PC-9 (cell line): ENCODE data around the gene LMF1. TPM values are rescaled to one million over a fixed set of nuclear protein-coding genes. Genes with fewer than 3 reads are reported as not detected.

ENCODE experiments used
- BruUV-seq: library from RNA; stranded (reverse); fragments of 400-500 nt; replicated peaks from 2 replicates; lab custom pipeline; 2021; lab: Mats Ljungman, UMichigan
- CTCF ChIA-PET: fragments of 300-600 bp; sonication (Branson Sonifier 250); formaldehyde crosslinking; loops from one replicate; lab custom pipeline; 2022; ENCODE audit warnings: antibody characterized with exemption; lab: Charles Lee
- POLR2A ChIA-PET: fragments of 300-600 bp; sonication (Branson Sonifier 250); formaldehyde crosslinking; loops from one replicate; lab custom pipeline; 2022; ENCODE audit warnings: antibody characterized with exemption; ENCODE audit not compliant: unreplicated experiment; lab: Charles Lee
- DNase-seq, 2 experiments: peaks; one replicate each; pipeline versions ENCODE4 v3.0.0 to v3.0.0-alpha.2; 2015 to 2022; ENCODE audit warnings: mixed read lengths in 1 of 2
- H2AFZ ChIP-seq: fragments of 200-600 bp; sonication (generic); 2 replicates; pipeline ENCODE4 v1.8.1; 2017; ENCODE audit warnings: antibody characterized with exemption
- H3F3A ChIP-seq: fragments of 200-600 bp; sonication (generic); 2 replicates; pipeline ENCODE4 v1.8.1; 2017; ENCODE audit warnings: antibody characterized with exemption, mild to moderate bottlenecking, low read depth; ENCODE audit not compliant: insufficient read depth
- H3K27ac ChIP-seq: fragments of 200-600 bp; sonication (generic); 2 replicates; pipeline ENCODE4 v1.6.1; 2016; ENCODE audit warnings: mixed run types
- H3K27me3 ChIP-seq: fragments of 200-600 bp; sonication (generic); 2 replicates; pipeline ENCODE4 v1.6.1; 2016; ENCODE audit warnings: low read depth, mixed run types; ENCODE audit not compliant: insufficient read depth
- H3K36me3 ChIP-seq: fragments of 200-600 bp; sonication (generic); 2 replicates; pipeline ENCODE4 v1.6.1; 2016; ENCODE audit warnings: low read depth, mixed run types
- H3K4me1 ChIP-seq: fragments of 200-600 bp; sonication (generic); replicated peaks from 2 replicates; pipeline ENCODE4 v1.6.1; 2016; ENCODE audit warnings: mixed run types; ENCODE audit not compliant: insufficient read depth
- H3K4me2 ChIP-seq: fragments of 200-600 bp; sonication (generic); 2 replicates; pipeline ENCODE4 v1.6.1; 2017; ENCODE audit warnings: mixed run types
- H3K4me3 ChIP-seq: fragments of 200-600 bp; sonication (generic); 2 replicates; pipeline ENCODE4 v1.6.1; 2016; ENCODE audit warnings: mixed run types
- H3K79me2 ChIP-seq: fragments of 200-600 bp; sonication (generic); 2 replicates; pipeline ENCODE4 v1.6.1; 2017; ENCODE audit warnings: low read depth, mixed run types
- H3K9me2 ChIP-seq: fragments of 200-600 bp; sonication (generic); 2 replicates; pipeline ENCODE4 v1.8.1; 2017; ENCODE audit warnings: mild to moderate bottlenecking; ENCODE audit not compliant: insufficient read depth
- H3K9me3 ChIP-seq: fragments of 200-600 bp; sonication (generic); 2 replicates; pipeline ENCODE4 v1.8.1; 2016; ENCODE audit warnings: low read depth; ENCODE audit not compliant: insufficient read depth
- H4K20me1 ChIP-seq: fragments of 200-600 bp; sonication (generic); 2 replicates; pipeline ENCODE4 v1.8.1; 2017; ENCODE audit not compliant: insufficient read depth
- CTCF ChIP-seq: fragments of 200-600 bp; sonication (generic); conservative IDR thresholded peaks from 2 replicates; pipeline ENCODE4 v1.6.1; 2017; ENCODE audit warnings: mixed run types, antibody characterized with exemption, mild to moderate bottlenecking, moderate library complexity
- EZH2 ChIP-seq: fragments of 200-600 bp; sonication (generic); IDR thresholded peaks from 2 replicates; pipeline ENCODE4 v1.8.0; 2017; ENCODE audit warnings: antibody characterized with exemption, low read depth
- intact Hi-C: fragments of 100-400 bp; cut with micrococcal nuclease; formaldehyde crosslinking; loops from one replicate; pipeline ENCODE4 v1.10.0; 2022; ENCODE audit not compliant: unreplicated experiment
- total RNA-seq: library from RNA; stranded (reverse); gene quantifications from 2 replicates; pipeline ENCODE4 v1.2.3, GENCODE V29; 2021

The LMF1 gene
- total RNA-seq, 1 experiment from 2014 or later = 31.3 TPM

GRCh38 chr16:803754-804080 is 167.1 kb downstream of the LMF1 start:
- H3K9me2 ChIP-seq = no peaks in the 10 kb centered on the region
- H3K27ac ChIP-seq = no peak overlapping the region
- H3F3A ChIP-seq = peaks cover 19% of the 10 kb centered on the region; the same call in 1 of the 2 replicates
- TF ChIP-seq CTCF (no peak), EZH2 (no peak)
- H3K27me3 ChIP-seq = peaks cover 27% of the 10 kb centered on the region
- BruUV-seq = no TSS peak
- CTCF ChIA-PET = no interaction called here
- H3K36me3 ChIP-seq = no peaks in the 10 kb centered on the region
- no peak overlapping the region for H3K4me3 ChIP-seq
- no peak overlapping the region for H3K4me2 ChIP-seq
- intact Hi-C loops = no loop called here
- POLR2A ChIA-PET = interaction anchor here (0.6 kb wide), 1 partner anchor 194 kb away, joined by 20 read pairs; no protein-coding TSS in a partner anchor
- H2AFZ ChIP-seq = no peak overlapping the region
- 0 out of 2 replicates have a peak, but pooled peaks cover 4% of the 10 kb centered on the region for H3K4me1 ChIP-seq
- no peak for DNase-seq
- peaks cover 14% of the 10 kb centered on the region for H3K79me2 ChIP-seq
- H3K9me3 ChIP-seq = no peaks in the 10 kb centered on the region
- H4K20me1 ChIP-seq = no peaks in the 10 kb centered on the region; the same call in none of the 2 replicates

Other genes starting within 250 kb of the LMF1 start
- gene ANTKMT, start 249.8 kb downstream of the LMF1 start, total RNA-seq = 55.0 and 102 TPM in 2 replicates
- 4.2 and 6.4 TPM in 2 replicates for gene CCDC78, start 244.5 kb downstream of the LMF1 start, total RNA-seq
- gene HAGHL, start 243.9 kb downstream of the LMF1 start, total RNA-seq = 31.0 and 57.6 TPM in 2 replicates
- 44.2 and 45.8 TPM in 2 replicates for gene CIAO3, start 230.0 kb downstream of the LMF1 start, total RNA-seq
- 59.9 and 86.4 TPM in 2 replicates for gene MSLN, start 210.2 kb downstream of the LMF1 start, total RNA-seq
- 53.3 and 56.7 TPM in 2 replicates for gene RPUSD1, start 182.6 kb downstream of the LMF1 start, total RNA-seq
- 67.7 and 77.8 TPM in 2 replicates for gene CHTF18, start 182.4 kb downstream of the LMF1 start, total RNA-seq
- gene GNG13, start 170.2 kb downstream of the LMF1 start, total RNA-seq = not detected in 2 replicates
- not detected in 2 replicates for gene SOX8, start 10.8 kb upstream of the LMF1 start, total RNA-seq
- not detected in 2 replicates for gene SSTR5, start 101.8 kb upstream of the LMF1 start, total RNA-seq
- not detected in 2 replicates for gene C1QTNF8, start 125.3 kb upstream of the LMF1 start, total RNA-seq
- gene CACNA1H, start 182.1 kb upstream of the LMF1 start, total RNA-seq = 0.08 TPM in 1 of 2 replicates, not detected in the other